Jurkat, Clone E6-1 (cell line): ENCODE measurements around the gene HDAC5.

ENCODE experiments used
- DNase-seq: peaks from one replicate; pipeline ENCODE4 v3.0.0-alpha.2; 2011; ENCODE audit warnings: low read depth, low spot score
- H3K4me3 ChIP-seq: 2 replicates; pipeline ENCODE4 v1.5.1; 2011; ENCODE audit warnings: mild to moderate bottlenecking, low read length, control low read depth, moderate library complexity

HDAC5 gene

DNA sequence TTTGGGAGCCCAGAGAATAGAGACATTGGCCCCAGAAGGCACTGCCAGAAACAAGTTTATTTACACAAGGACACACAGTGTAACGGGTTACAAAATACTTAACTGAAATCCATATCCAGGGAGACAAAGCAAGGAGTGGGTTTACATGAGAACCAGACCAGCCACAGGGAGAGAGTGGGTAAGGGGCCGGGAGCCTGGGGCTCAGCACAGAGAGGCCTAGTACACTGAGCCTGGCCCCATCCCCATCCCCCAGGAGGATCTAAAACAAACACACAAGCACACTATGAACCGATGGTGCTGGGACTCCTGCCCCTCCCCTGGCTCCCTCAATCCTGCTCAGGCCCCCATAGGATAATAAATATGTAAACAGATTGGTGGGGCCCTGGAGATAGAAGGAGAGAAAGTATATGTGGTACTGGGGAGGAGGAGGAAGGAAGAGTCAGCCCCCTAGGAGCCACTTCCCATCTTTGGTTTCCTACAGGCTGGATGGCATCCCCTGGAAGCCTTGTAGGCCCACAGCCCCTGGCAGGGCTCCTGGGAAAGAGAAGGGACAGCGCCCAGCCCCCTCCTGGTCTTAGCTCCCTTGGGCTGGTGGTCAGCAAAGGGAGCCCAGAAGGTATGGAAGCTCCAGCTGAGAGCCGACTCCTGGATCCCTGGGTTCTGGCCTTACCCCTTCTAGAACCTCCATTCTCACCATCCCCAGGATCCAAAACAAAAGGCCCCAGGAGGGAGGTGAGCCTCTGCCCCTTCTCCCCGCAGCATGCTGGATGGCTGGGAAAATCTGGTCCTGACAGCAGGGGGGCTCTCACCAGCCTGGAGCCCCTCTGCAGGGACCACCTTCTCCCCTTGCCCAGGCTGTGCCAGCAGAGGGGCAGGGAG, 46.5 kb downstream of the HDAC5 start:
- no peak overlapping the region for H3K4me3 ChIP-seq
- no peak for DNase-seq

DNA sequence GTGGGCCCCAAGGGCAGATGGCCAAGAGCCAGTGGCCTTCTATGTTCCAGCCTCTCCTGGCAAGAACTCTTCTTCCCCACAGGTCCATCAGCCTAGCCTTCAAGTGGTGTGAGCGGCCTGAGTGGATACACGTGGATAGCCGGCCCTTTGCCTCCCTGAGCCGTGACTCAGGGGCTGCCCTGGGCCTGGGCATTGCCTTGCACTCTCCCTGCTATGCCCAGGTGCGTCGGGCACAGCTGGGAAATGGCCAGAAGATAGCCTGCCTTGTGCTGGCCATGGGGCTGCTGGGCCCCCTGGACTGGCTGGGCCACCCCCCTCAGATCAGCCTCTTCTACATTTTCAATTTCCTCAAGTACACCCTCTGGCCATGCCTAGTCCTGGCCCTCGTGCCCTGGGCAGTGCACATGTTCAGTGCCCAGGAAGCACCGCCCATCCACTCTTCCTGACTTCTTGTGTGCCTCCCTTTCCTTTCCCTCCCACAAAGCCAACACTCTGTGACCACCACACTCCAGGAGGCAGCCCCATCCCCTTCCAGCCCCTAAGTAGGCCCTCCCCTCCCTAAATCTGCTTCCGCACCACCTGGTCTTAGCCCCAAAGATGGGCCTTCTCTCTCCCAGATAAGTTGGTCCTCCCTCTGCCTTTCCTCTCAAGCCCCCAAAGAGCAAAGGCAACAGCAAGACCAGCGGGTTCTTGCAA, 47.7 kb downstream of the HDAC5 start:
- H3K4me3 ChIP-seq, result no peak overlapping the region
- DNase-seq, result no peak

- H3K4me3 ChIP-seq, result no peak overlapping the region
- no peak for DNase-seq
Measured at GRCh38 chr17:44074911-44075285, 48.5 kb downstream of the HDAC5 start.

- H3K4me3 ChIP-seq, result no peak overlapping the region
- no peak for DNase-seq
Measured at GRCh38 chr17:44074231-44074910, 49.1 kb downstream of the HDAC5 start.

DNA sequence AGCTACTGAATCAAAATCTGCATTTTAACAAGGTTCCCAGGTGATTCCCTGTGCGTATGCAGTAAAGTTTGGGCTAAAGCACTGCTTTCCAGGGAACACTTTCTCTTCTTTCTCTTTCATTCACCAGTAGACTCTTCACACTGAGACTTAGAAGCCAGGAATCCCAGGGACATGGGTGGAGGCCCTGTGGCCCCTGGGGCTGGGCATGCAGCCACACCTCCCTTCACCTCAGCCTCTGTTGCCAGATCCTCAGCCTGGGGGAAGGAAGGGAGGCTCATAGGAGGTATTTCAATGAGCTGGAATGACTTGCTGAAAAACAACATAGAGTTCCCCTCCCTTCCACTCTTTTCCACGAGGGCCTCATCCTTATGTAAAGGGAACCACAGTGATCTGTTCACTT, 51.7 kb downstream of the HDAC5 start:
- H3K4me3 ChIP-seq, result peak overlapping the region; percentile 86
- no peak for DNase-seq

- DNase-seq, result no peak
- H3K4me3 ChIP-seq, result peak overlapping the region; percentile 86
Measured at GRCh38 chr17:44071198-44071520, 52.3 kb downstream of the HDAC5 start.

GRCh38 chr17:44070455-44071197, 52.8 kb downstream of the HDAC5 start, which contains the start of gene G6PC3:
G6PC3 (plus strand) TSS chr17:44070735; CDS start chr17:44070966, 231 bp downstream.
- peak; percentile 91 for DNase-seq
- H3K4me3 ChIP-seq, result peak within 1 kb of the TSS; percentile 86

GRCh38 chr17:44069974-44070454, 53.4 kb downstream of the HDAC5 start:
- peak overlapping the region; percentile 86 for H3K4me3 ChIP-seq
- peak; percentile 11 for DNase-seq

DNA sequence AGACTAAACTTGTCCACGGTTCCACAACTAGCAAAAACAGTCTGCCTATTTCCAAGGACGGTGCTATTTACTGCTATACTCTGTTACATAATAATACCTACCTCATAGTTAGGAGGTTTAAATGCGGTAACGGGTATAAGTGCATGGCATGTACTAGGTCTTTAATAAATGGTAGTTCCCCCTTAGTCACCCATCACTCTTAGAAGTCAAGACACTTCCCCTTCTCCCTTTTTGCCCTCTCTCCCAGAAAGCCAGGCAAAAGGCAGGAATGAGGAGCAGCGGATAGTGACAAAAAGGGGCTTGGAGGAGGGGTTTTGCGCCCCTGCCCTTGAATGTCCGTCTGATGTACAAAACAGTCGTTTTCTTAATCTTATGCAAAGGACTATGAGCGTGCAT, 55.9 kb downstream of the HDAC5 start:
- no peak for DNase-seq
- H3K4me3 ChIP-seq, result no peak overlapping the region

DNA sequence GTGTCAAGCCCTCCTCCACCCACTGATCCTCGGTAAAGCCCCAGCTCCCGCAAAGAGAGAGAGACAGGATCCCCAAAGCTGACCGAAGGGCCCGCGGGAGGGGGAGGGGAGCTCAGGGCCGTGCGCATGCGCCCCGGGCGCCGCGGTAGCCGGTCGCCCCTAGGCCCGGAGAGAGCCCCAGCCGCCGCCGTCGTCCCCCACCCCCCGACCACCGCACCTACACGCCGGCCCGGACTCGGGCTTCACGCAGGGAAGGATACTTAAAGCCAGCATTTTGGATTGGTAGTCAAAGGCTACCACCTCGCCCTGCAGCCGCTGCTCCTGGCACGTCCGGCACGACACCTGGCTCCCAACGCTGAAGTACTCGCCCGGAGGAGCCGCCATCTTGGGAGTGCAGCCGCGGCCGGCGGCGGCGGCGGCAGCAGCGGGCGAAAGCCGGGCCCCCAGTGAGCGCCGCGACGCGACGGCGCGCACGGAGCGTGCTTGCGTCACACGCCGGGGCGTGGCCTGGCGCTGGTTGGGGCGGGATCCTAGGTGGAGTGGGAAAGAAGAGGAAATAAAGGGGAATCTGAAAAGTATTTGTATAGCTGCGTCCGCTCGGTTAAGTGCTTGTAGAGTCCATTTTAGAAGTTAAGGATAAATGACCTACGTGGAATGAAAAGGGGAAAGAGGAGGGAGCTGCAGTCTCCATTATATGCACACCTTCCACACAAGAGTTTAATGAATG, 57.1 kb downstream of the HDAC5 start, which contains the start of gene LSM12:
LSM12 (minus strand) TSS at position 468 of the 727 bp plus-strand sequence; CDS start at position 384, 84 bp downstream.
- DNase-seq, result peak; percentile 82
- peak within 1 kb of the TSS; percentile 96 for H3K4me3 ChIP-seq

- peak overlapping the region; percentile 96 for H3K4me3 ChIP-seq
- DNase-seq, result peak; percentile 12
Measured at GRCh38 chr17:44065668-44066203, 57.7 kb downstream of the HDAC5 start.

DNA sequence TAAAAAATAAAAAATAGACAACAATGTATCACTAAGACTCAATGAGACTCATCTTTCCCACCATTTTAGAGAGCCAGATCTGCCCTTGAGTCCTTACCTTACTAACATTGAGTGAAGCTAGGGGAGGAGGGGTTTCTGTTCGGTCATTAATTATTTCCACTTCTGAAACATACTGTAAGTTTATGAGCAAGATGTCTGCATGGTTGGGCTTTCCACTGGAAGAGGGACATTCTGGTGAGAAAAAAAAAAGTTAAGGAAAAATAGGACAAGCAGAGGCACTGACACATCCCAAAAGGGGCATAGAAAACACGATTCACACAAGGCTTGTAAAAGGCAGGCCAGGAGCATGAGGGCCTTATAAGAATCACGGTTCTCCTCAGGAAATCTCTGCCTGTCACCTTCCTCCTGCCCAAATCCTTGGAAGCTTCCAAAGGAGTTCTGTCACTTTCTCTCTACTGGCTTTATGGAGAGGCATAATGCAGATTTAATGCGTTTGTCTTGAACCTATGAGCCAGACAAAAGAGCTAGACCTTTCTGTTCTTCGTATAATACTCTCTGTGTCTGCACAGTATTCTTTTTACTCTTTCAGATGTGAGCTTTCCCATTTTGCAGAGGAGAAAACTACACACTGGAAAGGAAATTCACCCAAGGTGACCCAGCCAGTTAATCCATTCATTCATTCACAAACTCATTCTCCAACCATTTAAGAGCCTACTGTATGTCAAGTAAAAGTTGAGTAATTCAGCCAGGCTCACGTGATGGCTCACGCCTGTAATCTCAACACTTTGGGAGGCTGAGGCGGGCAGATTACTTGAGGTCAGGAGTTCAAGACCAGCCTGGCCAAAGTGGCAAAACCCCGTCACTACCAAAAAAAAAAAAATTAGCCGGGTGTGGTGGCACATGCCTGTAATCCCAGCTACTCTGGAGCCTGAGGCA, 59.5 kb downstream of the HDAC5 start:
- H3K4me3 ChIP-seq, result no peak overlapping the region
- DNase-seq, result no peak

- no peak for DNase-seq
- H3K4me3 ChIP-seq, result no peak overlapping the region
Measured at GRCh38 chr17:44062871-44063270, 60.6 kb downstream of the HDAC5 start.

DNA sequence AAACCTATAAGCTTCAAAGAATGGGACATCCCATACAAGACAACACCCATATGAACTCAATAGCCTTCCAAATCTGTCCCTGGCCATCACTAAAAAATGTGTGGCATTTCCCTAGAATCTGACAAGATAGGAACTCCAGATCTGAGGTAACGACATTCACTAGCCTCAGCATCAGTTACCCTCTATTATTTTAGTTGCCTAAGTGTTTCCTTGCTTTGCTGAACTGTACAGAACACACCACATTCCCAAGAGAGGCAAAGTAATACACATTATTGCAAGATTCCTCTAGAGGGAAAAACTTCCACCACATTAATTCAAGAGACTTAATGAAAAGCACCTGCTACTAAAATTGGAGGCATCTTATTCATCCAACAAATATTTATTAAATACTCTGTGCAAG, 62.0 kb downstream of the HDAC5 start:
- H3K4me3 ChIP-seq, result no peak overlapping the region
- no peak for DNase-seq

- DNase-seq, result no peak
- no peak overlapping the region for H3K4me3 ChIP-seq
Measured at GRCh38 chr17:44059101-44059892, 64.1 kb downstream of the HDAC5 start.

DNA sequence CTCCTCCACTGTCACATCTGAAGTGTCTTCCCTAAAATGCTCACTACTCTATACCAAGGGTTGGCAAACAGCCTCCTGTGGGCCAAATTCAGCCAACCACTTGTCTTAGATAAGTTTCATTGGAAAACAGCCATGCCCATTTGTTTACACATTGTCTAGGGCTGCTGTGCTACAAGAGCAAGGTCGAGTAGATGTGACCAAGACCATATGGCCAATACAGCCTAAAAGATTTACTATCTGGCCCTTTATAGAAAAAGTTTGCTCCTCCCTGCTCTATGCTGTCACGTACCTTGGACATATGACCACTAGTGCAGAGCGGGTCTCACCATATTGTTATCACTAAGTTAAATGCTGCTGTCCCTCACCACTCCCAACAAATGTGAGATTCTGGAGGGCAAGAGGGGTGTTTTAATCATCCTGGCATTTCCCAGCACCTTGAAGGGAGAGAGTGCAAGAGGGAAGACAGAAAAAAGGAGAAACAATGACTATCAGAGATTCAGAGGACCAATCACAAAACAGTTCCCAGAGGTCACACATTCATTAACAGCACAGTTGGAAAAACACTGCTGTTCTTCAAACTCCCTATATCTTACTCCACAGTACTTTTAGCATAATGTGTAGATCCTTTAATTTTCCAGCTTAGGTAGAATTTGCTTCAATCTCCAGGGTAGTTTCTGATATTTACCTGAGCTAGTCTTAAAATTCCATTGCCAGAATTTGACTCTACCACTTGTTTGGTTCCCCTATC, 70.1 kb downstream of the HDAC5 start:
- no peak overlapping the region for H3K4me3 ChIP-seq
- DNase-seq, result no peak
